HG03432 (cell line): ENCODE data around the gene CCDC18.
"Not testable (repeated sequence)": the region's sequence is repeated elsewhere in the genome, so short reads cannot be mapped to it uniquely, and the experiment has no call there.

Experiments used
- ATAC-seq: cut with Tn5 transposase; IDR thresholded peaks from one replicate; pipeline ENCODE4 v1.9.1; 2021; ENCODE audit warnings: mild to moderate bottlenecking, moderate library complexity; ENCODE audit not compliant: unreplicated experiment

Gene CCDC18

DNA sequence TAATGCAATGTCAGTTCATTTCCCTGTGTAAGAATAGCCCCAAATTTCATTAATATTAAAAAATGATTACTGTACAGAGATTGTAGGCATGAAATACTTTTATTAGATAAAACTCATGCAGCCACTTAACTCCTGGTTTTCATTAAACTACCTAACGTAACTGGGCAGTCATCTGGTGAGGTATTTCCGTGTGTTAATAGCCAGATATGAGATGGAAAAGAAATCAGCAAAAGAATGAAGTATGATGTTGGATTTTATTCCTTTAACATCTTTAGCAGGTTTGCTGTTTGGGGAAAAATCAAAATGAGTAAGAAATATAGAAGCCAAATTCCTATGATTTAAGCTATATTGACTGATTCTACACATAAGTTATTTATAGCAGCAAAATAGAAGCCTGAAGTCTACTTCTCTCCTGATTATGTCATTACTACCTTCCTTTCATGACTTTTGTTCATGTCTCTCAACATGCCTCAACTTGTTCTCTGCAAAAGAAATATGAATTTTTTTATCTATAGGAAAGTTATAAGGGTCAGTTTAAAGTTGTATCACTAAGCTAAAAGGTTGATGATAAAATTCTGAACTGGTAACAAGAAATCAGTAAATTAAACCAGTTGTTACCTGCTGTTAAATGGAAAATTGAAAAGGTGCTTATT is 42.6 kb downstream of the CCDC18 start:
- ATAC-seq, result no peak

DNA sequence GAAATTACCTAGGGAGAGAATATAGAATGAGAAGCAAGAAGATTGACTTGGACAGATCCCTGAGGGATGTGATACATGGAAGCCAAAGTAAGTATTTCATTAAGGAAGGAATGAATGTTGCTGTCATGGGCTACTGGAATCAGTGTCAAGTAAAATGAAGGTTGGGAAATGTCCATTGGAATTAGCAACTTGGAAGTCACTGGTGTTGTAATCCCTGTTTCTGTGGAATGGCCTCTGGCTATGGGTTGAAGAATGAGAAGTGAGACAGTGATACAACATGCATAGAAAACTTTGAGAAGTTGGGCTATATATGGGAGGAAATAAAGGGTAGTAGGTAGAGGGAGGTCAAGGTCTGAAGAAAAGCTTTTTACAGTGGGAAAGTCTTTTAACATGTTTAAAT is 54.7 kb downstream of the CCDC18 start:
- no peak for ATAC-seq

DNA sequence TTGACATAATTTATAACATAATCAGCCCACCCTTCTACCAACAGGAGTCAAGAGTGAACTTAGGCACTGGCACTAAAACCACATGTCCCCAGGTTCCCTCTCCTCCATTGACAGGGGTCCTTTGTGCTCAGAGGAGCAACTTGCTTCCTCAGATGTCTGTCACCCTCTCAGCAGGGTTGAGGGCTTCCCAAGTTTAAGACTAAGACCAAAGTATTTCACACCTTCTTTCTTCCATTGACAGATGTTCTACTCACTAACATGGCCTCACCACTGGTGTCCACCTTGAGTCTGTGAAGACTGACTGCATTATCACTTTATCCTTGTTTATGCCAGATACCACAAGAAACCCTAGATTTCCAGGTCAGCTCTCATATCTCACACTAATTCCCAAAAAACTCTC is 56.5 kb downstream of the CCDC18 start:
- no peak for ATAC-seq

DNA sequence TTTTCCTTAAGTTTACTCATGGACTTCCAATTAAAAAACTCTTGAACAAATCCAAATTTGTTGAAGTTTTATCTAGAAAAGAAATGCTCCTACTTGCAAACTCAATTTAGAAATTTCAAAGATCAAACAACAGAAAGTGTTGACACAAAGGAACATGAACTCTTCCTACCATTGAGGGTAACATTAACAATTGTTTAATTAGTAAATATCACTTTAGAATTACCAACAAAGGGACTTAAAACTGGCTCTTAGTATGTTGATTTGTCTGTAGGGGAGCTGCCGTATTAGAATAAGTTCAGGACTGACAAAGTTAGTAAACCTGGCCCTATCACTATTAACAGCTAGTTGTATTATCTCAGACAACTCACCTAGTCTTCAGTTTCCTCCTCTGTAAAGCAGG is 57.9 kb downstream of the CCDC18 start:
- no peak for ATAC-seq

DNA sequence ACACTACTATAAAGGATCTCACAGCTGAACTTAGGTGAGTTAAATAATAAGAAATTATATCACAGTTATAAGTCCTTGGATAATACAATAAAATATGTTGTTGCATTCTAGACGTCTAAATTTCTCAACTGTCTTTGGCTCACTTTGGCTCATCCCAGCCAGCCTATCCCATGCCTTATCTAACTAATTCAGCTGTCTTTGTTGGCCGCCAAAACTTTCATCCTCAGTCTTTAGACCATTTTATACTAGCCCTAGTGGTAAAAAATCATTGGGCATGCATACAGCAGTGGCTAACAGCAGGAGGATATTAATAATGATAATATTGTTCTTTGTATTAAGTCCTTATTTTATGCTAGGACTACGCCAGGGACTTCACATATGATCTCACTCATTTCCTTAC is 59.3 kb downstream of the CCDC18 start:
- no peak for ATAC-seq

- ATAC-seq, result not testable (repeated sequence)
Measured at GRCh38 chr1:93243233-93243632, 62.7 kb downstream of the CCDC18 start.

DNA sequence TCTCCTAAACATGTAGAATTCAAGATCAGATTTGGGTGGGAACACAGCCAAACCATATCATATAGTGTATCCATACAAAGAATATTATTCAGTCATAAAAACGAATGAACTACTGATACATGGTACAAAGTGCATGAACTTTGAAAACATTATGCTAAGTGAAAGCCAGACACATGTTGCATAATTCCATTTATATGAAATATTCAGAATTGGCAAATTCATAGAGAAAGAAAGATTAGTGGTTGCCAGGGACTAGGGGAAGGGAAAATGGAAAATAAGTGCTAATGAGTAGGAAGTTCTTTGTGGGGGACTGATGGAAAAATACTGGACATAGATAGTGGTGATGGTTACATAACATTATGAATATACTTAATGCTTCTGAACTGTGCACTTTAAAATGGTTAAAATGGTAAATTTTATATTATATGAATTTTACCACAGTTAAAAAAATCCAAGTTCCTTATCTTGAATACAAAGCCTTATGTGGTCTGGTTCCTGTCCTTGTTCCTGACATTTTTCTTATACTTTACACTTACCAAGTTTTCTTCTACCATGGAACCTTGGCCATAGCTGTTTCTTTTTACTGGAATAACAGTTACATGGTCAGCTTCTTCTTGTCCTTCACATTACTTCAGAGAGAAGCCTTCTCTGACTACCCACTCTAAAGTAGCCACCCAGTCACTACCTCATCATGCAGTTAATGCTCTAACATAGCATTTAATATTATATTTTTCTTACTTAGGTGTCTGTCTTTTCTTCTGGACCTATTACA is 64.0 kb downstream of the CCDC18 start:
- ATAC-seq, result no peak

- ATAC-seq, result no peak
Measured at GRCh38 chr1:93251966-93252365, 71.4 kb downstream of the CCDC18 start.

DNA sequence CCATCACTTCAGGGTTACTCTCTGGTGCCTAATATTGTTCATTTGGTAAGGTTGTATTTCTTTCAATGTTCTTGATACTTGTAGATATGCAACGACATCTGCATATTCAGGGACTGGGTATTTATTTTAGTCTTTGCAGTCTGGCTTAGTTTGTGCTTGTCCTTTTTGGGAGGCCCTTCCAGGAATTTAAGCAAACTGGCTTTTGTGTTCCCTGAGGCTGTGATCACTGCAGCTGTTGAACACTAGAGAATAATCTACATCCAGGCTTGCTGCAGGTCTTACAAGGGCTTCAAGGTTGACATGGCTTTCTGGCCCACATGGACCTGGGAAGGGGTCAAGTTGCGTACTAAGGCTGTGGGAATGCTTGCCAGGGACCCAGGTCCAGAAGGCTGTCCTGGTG is 72.1 kb downstream of the CCDC18 start:
- no peak for ATAC-seq

DNA sequence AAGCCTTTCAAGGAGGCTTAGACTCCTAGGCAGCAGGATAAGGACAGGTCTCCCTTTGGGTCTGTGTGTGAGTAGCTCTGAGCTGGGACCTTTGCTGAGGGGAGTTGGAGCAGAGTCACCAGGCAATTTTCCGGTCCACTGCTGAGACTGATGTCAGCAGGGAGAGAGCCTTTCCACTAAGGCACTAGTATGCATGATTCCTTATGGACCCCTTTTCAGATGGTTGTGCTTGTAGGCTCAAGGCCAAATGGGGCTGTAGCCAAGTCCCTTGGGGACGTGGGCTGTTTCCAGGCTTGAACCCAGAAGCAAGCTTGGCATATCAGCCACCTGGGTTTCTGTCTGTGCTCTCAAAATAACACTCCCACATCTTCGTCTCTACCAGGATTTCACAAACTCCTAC is 73.0 kb downstream of the CCDC18 start:
- no peak for ATAC-seq

GRCh38 chr1:93255222-93256079 is 74.9 kb downstream of the CCDC18 start:
- ATAC-seq, result no peak

DNA sequence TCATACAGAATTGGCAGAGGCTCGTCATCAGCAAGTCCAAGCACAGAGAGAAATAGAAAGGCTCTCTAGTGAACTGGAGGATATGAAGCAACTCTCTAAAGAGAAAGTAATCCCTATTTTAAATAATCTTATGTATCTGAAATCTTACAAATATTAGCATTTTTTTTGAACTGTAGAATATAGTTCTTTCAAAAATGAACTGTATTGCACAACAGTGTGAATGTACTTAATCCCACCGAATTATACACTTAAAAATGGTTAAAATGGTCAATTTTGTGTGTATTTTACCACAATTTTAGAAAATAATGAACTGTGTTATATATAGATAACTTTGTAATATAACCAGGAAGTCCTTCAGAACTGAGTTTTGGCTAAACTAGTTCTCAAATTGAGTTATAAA is 75.9 kb downstream of the CCDC18 start:
- ATAC-seq, result no peak

- no peak for ATAC-seq
Measured at GRCh38 chr1:93257889-93258288, 77.4 kb downstream of the CCDC18 start.

- not testable (repeated sequence) for ATAC-seq
Measured at GRCh38 chr1:93260726-93261125, 80.2 kb downstream of the CCDC18 start.

GRCh38 chr1:93262645-93263044 is 82.1 kb downstream of the CCDC18 start:
- no peak for ATAC-seq

- not testable (repeated sequence) for ATAC-seq
Measured at GRCh38 chr1:93268888-93269287, 88.4 kb downstream of the CCDC18 start.

DNA sequence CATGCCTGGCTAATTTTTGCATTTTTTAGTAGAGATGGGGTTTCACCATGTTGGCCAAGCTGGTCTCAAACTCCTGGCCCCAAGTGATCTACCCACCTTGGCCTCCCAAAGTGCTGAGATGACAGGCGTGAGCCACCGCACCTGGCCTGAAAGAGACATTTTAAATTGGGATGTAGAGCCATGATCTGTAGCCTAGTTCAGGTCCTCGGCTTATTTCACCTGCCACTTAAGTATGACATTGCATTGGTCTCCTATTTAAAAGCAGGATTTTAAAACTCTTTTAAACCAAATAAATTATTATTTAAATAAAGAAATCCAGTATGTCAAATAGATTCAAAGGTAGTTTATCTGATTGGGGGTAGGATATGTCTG is 94.7 kb downstream of the CCDC18 start:
- ATAC-seq, result not testable (repeated sequence)

GRCh38 chr1:93275634-93276295 is 95.2 kb downstream of the CCDC18 start:
- no peak for ATAC-seq

DNA sequence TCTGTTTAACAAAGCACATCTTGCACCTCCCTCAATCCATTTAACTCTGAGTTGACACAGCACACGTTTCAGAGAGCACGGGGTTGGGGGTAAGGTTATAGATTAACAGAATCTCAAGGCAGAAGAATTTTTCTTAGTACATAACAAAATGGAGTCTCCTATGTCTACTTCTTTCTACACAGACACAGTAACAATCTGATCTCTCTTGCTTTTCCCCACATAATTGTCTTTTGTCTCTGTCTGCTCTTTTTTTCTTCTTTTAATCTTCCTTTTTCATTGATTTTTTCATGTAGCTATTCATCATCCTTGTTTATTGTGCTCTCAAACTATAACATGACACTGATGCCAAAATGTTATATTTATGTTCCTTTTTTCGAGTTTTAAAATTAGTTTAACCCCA is 97.0 kb downstream of the CCDC18 start:
- ATAC-seq, result not testable (repeated sequence)

- no peak for ATAC-seq
Measured at GRCh38 chr1:93283496-93283895, 103.0 kb downstream of the CCDC18 start.

GRCh38 chr1:93288558-93288957 is 108.0 kb downstream of the CCDC18 start:
- no peak for ATAC-seq
